ENCODE measurements around the gene ALDOC.

Gene ALDOC

DNA sequence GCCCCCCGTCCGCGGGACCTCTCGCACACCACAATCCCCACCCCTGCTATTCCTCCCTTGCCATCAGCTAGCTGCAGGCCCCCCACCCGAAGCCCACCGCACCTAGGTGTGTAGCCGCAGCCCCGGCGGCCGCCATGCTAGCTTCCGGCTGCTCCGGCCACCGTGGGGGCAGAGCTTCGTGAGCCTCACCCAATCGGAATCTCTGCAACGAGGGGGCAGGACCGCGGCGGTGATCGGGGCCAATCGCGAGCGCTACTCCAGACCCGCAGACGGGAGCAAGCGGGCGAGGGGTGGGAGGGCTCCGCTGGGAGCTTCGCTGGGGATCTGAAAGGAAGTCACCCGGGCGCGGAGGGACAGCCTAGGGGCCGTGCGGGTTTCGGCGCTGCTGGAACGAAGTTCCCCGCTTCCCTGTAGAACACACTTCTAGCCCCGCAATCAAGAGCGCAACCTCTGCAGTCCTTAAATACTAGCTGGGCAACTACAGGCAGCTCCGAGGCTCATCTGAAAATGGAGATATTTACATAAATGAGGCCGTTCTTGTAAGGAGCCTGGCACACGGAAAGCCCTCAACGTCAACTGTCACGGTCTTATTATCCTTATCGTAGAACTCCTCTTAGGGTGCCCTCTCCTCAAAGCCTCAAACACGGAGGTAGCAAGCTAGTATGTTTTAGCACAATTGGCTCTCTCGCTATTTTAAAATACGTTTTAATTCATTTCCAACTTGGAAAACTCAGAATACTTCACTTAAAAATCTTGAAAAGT lies 5.2 kb downstream of the ALDOC start, which contains the start of gene PIGS:
Gene PIGS, minus strand, starts transcription at position 164 of the 762 bp plus-strand sequence. Its CDS starts 28 bp downstream, at position 136.
- peak within 1 kb of the TSS; percentile 96 for H3K4me3 ChIP-seq (replicated peaks; ENCODE audit: low read depth, low read length)
- peak; percentile 88 for DNase-seq (ENCODE audit: low read depth)
- TF ChIP-seq, protein P1, sequence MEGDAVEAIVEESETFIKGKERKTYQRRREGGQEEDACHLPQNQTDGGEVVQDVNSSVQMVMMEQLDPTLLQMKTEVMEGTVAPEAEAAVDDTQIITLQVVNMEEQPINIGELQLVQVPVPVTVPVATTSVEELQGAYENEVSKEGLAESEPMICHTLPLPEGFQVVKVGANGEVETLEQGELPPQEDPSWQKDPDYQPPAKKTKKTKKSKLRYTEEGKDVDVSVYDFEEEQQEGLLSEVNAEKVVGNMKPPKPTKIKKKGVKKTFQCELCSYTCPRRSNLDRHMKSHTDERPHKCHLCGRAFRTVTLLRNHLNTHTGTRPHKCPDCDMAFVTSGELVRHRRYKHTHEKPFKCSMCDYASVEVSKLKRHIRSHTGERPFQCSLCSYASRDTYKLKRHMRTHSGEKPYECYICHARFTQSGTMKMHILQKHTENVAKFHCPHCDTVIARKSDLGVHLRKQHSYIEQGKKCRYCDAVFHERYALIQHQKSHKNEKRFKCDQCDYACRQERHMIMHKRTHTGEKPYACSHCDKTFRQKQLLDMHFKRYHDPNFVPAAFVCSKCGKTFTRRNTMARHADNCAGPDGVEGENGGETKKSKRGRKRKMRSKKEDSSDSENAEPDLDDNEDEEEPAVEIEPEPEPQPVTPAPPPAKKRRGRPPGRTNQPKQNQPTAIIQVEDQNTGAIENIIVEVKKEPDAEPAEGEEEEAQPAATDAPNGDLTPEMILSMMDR (IDR thresholded peaks at IDR 0.05; ENCODE audit: low read length, missing control alignments) = no peak

DNA sequence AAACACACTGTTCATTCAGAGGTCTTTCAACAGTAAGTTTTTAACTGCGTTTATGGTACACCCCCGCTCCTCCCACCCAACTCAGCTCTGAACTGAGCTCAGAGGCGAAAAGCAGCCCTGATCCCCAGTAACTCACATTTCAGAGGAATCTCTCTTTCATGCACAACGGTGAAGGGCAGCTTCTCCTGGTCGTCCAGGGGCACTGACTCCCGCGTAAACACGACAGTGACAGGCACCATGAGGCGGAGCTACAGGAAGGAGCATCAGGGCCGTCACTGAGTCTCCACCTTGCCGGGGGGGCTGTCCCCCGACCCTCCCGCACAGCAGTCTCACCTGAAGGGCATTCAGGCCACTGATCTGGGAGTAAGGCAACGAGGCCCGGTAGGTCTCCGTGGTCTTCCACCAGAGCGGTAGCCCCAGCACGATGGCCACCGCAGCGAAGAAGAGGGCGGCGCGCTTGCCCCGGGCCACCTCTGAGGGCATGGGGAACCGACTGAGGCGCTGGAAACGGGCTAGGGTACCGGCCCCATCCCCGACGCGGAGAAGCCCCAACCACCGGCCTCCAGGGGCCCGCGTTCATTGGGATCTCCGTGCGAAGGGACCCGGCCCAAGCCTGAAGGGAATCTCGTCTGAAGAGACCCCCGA lies 5.9 kb downstream of the ALDOC start:
- TF ChIP-seq, protein P1 (IDR thresholded peaks at IDR 0.05; ENCODE audit: low read length, missing control alignments) = no peak
- no peak for DNase-seq (ENCODE audit: low read depth)
- H3K4me3 ChIP-seq (replicated peaks; ENCODE audit: low read depth, low read length) = peak overlapping the region; percentile 96

DNA sequence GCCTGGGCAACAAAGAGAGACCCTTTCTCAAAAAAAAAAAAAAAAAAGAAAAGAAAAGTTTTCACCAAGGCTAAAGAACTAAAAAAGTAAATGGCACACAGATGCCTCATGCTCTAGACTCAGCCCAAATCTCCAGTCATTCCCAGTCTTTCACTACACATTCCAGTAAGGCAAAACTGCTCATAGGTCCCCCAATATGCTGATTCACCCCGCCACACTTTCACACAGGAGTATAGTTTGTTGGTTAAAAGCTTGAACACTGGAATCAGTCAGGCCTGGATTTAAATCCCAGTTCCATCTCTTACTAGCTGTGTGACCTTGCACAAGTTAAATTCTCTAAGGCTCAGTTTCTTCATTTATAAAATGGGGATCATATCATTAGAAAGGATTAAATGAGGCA lies 7.2 kb downstream of the ALDOC start:
- no peak overlapping the region for H3K4me3 ChIP-seq (replicated peaks; ENCODE audit: low read depth, low read length)
- no peak for DNase-seq (ENCODE audit: low read depth)
- TF ChIP-seq, protein P1 (IDR thresholded peaks at IDR 0.05; ENCODE audit: low read length, missing control alignments) = no peak

DNA sequence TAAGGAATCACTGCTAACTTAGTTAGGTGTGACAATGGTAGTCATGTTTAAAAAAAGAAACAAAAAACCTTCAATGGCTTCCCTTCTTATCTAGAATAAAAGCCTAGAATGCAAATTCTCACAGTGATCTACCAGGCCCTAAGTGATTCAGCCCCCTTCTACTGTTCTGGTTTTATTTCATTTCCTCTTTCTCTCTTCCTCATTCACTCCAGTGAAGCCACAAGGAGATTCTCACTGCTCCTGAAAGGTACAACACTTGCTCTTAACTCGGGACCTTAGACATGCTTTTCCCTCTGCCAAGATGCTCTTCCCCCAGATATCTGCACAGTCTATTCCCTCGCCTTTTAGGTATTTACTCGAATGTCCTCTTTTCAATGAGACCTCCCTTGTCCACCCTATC lies 9.1 kb downstream of the ALDOC start:
- no peak for DNase-seq (ENCODE audit: low read depth)
- H3K4me3 ChIP-seq (replicated peaks; ENCODE audit: low read depth, low read length) = no peak overlapping the region
- TF ChIP-seq, protein P1 (IDR thresholded peaks at IDR 0.05; ENCODE audit: low read length, missing control alignments) = no peak

DNA sequence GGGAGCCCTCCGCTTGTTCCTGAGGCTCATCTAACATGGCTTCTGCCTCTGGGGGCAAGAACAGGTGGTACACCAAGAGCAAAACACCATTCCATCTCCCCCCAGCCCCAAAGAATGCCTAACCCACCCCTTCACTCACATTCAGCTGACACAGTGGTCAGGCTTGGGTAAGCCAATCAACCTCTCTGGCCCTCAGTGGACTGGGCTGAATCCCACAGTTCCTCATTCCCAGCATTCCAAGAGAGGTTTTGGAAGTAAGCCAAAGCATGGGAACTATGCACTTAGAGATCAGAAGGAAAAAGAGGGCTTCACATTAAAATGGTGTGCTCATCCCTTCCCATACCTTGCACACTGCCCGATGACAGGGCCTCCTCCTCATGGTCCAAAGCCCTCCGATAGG lies 13.2 kb downstream of the ALDOC start:
- H3K4me3 ChIP-seq (replicated peaks; ENCODE audit: low read depth, low read length) = no peak overlapping the region
- peak; percentile 70 for DNase-seq (ENCODE audit: low read depth)
- TF ChIP-seq, protein P1 (IDR thresholded peaks at IDR 0.05; ENCODE audit: low read length, missing control alignments) = no peak

DNA sequence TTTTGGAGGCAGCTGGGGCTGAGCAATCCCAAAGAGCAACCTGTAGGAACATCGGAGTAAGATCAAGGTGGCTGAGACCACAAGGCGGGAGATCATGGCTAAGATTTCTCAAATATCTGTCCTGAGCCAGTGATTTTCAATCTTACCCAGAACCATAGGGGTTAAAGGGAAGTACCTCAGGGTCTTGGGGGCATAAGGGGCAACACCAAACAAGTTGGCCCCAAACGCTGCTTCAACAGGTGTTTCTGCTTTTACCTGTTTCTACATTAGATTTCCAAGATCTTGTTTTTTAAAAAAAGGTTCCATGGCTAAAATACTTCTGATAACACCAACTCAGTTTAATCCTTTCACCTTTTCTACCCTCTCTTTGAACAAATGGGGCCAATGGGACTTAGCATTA lies 21.7 kb downstream of the ALDOC start:
- TF ChIP-seq, protein P1 (IDR thresholded peaks at IDR 0.05; ENCODE audit: low read length, missing control alignments) = no peak
- DNase-seq (ENCODE audit: low read depth) = no peak
- H3K4me3 ChIP-seq (replicated peaks; ENCODE audit: low read depth, low read length) = no peak overlapping the region

Measured in fibroblast of pulmonary artery (primary cell).